RWPE1 (cell line): ENCODE measurements around the gene GRIFIN.

Experiments used
- CTCF ChIA-PET: fragments of 350-600 bp; sonication (Branson Sonifier 250); formaldehyde crosslinking; extraction: SDS; loops from one replicate; lab custom pipeline; 2021; lab: Yijun Ruan, JAX
- POLR2A ChIA-PET: fragments of 400-600 bp; formaldehyde crosslinking; extraction: SDS; loops from one replicate; lab custom pipeline; 2020; ENCODE audit warnings: antibody characterized with exemption; ENCODE audit not compliant: low non-redundant PET; lab: Yijun Ruan, JAX
- DNase-seq: peaks from one replicate; pipeline ENCODE4 v3.0.0; 2012; ENCODE audit warnings: low spot score
- H3K27ac ChIP-seq: fragments of 450-650 bp; 2 replicates; pipeline ENCODE4 v1.5.1; 2017
- TF ChIP-seq, protein P1 (sequence below): fragments of 450-650 bp; conservative IDR thresholded peaks from 2 replicates; pipeline ENCODE4 v1.5.1; 2017; ENCODE audit warnings: low read depth, mild to moderate bottlenecking

The GRIFIN gene

DNA sequence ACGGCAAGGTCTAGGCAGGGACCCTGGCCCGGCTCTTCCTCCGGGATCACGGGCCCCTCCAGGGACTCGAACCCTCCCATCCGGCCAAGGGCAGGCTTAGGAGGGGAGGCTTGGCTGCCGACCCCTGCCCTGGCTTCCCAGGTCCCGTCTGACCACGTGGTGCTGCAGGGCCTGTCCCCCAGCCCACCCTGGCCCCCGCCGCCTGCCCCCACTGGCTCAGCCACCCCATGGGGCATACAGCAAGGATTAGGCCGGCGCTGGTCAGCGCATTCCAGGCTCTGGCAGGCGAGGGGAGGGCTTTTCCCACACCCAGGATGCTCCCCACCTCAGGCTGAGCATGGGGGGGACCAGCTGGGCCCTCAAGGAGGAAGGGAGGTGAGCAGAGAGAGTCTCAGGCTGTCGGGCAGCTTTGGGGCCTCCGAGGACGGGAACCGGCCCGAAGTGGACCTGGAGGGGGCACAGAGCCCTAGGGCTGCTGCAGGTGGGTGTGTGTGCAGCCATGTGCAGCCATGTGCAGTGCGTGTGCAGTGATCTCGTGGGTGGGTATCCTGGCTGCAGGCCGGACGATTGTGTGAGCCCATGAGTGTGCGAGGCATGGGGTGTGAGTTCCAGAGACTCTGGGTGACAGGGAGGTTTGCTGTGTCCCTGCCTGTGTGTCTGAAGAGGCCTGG lies 713 bp upstream of the GRIFIN start:
- TF ChIP-seq, protein P1, sequence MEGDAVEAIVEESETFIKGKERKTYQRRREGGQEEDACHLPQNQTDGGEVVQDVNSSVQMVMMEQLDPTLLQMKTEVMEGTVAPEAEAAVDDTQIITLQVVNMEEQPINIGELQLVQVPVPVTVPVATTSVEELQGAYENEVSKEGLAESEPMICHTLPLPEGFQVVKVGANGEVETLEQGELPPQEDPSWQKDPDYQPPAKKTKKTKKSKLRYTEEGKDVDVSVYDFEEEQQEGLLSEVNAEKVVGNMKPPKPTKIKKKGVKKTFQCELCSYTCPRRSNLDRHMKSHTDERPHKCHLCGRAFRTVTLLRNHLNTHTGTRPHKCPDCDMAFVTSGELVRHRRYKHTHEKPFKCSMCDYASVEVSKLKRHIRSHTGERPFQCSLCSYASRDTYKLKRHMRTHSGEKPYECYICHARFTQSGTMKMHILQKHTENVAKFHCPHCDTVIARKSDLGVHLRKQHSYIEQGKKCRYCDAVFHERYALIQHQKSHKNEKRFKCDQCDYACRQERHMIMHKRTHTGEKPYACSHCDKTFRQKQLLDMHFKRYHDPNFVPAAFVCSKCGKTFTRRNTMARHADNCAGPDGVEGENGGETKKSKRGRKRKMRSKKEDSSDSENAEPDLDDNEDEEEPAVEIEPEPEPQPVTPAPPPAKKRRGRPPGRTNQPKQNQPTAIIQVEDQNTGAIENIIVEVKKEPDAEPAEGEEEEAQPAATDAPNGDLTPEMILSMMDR, result no peak
- DNase-seq, result no peak
- POLR2A ChIA-PET, result no interaction called here
- CTCF ChIA-PET, result no interaction called here
- no peak overlapping the region for H3K27ac ChIP-seq

DNA sequence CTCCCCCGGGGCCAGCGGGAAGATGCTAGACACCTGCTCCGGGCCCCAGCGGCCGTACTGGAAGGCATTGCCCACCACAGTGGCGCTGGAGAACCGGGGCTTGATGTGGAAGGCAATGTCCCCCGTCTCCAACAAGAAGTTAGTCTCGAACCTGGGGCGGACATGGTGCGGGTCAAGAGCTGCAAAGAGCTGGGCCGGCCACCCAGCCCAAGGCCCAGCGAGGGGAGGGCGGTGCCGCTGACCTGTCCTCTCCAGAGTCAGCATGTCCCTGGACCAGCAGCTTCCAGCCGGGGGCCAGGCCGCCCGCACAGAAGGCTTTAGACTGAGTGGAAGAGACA lies 551 bp downstream of the GRIFIN start:
- no peak for DNase-seq
- ChIA-PET CTCF (no interaction called here), POLR2A (no interaction called here)
- TF ChIP-seq, protein P1, result no peak
- no peak overlapping the region for H3K27ac ChIP-seq

DNA sequence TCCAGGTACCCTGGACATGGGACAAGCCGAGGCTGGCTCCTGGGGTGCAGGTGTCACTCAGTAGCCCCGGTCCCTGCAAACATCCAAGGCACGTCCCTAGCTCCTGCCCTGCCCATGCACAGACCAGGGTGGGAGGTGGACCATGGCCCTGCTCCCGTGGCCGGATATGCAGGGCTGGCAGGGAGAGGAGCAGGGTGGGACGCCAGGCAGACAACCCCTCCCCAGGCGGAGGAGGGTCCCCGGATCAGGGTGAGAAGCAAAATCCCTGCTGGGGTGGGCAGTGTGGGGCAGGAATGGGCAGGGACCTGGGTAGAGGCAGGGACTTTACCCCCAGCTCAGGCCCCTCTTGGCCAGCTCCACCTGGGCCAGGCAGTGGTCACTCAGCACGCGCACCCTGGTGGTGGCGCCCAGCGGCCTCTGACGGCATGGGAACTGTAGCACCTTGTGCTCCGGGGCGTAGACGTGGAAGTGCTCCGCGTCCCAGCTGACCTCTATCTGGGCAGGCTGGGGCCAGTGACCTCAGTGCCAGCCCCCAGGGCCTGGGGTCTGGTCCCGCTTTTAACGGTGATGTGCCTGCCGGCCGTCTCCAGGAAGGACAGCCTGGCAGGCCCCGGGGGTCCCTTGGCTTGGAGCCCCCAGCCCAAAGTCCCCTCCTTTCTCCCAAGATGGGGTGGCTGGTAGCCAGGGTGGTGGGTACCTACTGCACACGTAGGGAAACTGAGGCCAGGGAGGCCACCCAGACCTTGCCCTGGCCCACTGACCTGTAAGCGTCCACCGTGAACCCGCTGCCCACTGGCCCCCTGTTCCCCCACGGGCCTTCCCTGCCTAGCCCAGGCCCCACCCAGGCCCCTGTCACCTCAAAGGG lies 1.2 kb downstream of the GRIFIN start:
- CTCF ChIA-PET, result interaction anchor here (0.5 to 0.7 kb wide), 2 partner anchors 910 to 969 kb away, joined by 3 to 5 read pairs; no protein-coding TSS in a partner anchor
- DNase-seq, result no peak
- POLR2A ChIA-PET, result no interaction called here
- TF ChIP-seq, protein P1, result no peak
- H3K27ac ChIP-seq, result no peak overlapping the region

DNA sequence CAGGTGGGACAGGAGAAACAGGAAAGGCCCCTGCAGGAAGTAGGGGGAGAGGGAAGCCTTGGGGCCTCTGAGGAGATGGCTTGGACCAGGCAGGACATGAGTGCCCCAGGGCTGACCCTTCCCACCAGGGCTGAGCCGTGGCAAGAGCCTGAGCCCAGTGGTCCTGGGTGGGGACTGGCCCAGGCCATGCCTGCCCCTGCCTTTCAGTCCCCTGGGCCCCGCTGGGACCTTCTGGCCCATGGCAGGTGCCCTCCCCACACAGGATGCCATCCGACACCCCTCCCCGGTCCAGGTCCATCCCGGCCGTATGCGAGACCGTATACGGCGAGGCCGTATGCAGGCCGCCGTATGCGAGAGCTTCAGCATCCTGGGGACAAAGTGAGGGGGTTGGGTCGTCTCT lies 2.0 kb downstream of the GRIFIN start:
- TF ChIP-seq, protein P1, result no peak
- DNase-seq, result no peak
- ChIA-PET CTCF (interaction anchor here (0.5 to 0.7 kb wide), 2 partner anchors 911 to 968 kb away, joined by 3 to 5 read pairs; no protein-coding TSS in a partner anchor), POLR2A (no interaction called here)
- no peak overlapping the region for H3K27ac ChIP-seq

DNA sequence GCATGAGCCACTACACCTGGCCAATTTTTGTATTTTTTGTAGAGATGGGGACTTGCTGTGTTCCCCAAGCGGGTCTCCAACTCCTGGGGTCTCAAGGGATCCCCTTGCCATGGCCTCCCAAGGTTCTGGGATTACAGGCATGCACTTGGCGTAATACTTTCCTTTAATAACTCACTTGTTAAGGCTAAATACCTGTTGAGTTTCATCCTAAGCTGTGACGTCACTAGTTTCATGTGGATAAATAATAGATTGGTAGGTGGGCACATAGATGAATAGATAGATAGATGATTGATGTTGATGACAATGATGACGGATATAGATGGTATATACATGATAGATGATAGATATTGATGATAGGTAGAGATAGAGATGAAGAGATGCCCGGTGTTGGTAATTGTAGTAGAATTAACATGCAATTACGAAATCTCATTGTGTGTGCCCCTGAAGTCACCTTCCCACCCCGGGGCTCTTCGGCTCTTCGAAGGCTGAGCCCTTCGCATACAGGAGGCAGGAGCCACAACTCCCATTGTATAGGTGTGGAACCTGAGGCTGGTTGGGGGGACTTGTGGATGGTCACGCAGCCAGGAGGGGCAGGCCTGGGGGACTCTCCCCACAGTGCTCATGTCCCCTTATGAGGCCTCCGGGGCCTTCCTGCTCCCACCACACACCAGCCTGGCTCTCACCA lies 2.6 kb downstream of the GRIFIN start:
- ChIA-PET CTCF (interaction anchor here (0.7 to 1.4 kb wide), 2 partner anchors 22 to 28 kb away, joined by 3 read pairs; no protein-coding TSS in a partner anchor), POLR2A (no interaction called here)
- TF ChIP-seq, protein P1, result no peak
- peak overlapping the region; percentile 92; the same call in 1 of the 2 replicates for H3K27ac ChIP-seq
- DNase-seq, result no peak

DNA sequence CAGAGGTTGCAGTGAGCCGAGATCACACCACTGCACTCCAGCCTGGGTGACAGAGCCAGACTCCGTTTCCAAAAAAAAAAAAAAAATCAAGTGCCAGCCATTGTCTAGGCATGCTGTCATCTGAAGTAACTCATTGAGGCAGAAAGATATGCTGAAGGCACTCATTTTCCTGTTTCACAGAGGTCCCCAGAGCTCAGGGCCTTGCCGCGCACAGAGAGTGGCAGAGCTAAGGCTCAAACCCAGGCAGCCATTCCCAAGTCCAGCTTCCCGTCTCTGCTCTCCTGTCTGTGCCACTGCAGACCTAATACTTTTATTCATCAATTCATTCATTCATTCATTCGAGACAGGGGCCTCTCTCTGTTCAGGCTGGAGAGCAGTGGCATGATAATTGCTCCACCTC lies 3.5 kb downstream of the GRIFIN start:
- TF ChIP-seq, protein P1, result no peak
- ChIA-PET CTCF (interaction anchor here (0.6 to 1.4 kb wide), 2 partner anchors 21 to 418 kb away, joined by 3 read pairs; no protein-coding TSS in a partner anchor), POLR2A (no interaction called here)
- no peak for DNase-seq
- peak overlapping the region; percentile 92 for H3K27ac ChIP-seq
